A549 treated with RU486 at 1 μM for 4 hours (cell line): ENCODE results near the gene AKAP6. TPM values are rescaled to one million over a fixed set of nuclear protein-coding genes. Genes with fewer than 3 reads are reported as not detected.

Experiments
- total RNA-seq: library from RNA; stranded (reverse); fragments of 200-300 nt; extraction: Qiagen RNA extraction; gene quantifications from 5 replicates; pipeline ENCODE4 v1.2.3, GENCODE V29; 2022; ENCODE audit warnings: low read depth

AKAP6 gene, protein sequence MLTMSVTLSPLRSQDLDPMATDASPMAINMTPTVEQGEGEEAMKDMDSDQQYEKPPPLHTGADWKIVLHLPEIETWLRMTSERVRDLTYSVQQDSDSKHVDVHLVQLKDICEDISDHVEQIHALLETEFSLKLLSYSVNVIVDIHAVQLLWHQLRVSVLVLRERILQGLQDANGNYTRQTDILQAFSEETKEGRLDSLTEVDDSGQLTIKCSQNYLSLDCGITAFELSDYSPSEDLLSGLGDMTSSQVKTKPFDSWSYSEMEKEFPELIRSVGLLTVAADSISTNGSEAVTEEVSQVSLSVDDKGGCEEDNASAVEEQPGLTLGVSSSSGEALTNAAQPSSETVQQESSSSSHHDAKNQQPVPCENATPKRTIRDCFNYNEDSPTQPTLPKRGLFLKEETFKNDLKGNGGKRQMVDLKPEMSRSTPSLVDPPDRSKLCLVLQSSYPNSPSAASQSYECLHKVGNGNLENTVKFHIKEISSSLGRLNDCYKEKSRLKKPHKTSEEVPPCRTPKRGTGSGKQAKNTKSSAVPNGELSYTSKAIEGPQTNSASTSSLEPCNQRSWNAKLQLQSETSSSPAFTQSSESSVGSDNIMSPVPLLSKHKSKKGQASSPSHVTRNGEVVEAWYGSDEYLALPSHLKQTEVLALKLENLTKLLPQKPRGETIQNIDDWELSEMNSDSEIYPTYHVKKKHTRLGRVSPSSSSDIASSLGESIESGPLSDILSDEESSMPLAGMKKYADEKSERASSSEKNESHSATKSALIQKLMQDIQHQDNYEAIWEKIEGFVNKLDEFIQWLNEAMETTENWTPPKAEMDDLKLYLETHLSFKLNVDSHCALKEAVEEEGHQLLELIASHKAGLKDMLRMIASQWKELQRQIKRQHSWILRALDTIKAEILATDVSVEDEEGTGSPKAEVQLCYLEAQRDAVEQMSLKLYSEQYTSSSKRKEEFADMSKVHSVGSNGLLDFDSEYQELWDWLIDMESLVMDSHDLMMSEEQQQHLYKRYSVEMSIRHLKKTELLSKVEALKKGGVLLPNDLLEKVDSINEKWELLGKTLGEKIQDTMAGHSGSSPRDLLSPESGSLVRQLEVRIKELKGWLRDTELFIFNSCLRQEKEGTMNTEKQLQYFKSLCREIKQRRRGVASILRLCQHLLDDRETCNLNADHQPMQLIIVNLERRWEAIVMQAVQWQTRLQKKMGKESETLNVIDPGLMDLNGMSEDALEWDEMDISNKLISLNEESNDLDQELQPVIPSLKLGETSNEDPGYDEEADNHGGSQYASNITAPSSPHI (N-terminal part only)
- 0.15 to 0.96 TPM (median 0.70 TPM) in 5 replicates for total RNA-seq

DNA sequence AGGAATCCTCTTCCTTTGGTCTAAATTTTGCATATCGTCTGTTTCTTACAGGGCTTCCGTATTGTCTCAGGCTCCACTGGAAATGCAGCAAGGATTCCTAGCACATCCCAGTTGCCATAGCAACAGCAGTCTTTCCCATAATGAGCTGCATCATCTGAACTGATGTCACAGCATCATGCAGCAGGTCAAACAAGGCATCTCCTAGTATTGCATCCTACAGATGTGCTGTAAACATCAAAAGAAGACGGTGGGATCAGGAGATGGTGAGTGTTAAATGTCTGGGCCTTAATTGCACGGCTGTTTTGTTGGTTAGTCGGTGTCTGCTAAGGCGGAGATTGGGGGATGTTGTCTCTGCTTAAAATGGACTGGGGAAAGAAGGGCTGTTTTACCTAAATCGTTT is at the start of gene AKAP6:
Gene AKAP6, plus strand, starts transcription at position 153 of the 400 bp plus-strand sequence. CDS start 104,196 bp downstream, outside the sequence.

Other genes with a start within 250 kb of the AKAP6 start
- not detected in 5 replicates for gene RNU6-7, start 127.3 kb upstream of the AKAP6 start, total RNA-seq
- not detected in 5 replicates for gene RNU6-8, start 126.0 kb upstream of the AKAP6 start, total RNA-seq